ENCODE measurements around the gene AMBRA1. TPM values are rescaled to one million over a fixed set of nuclear protein-coding genes. Genes with fewer than 3 reads are reported as not detected.

Gene AMBRA1
- total RNA-seq, 2 donors from 2014 or later: 28.2 to 30.3 TPM

Other genes starting within 250 kb of the AMBRA1 start
- gene DGKZ, start 246.6 kb downstream of the AMBRA1 start, total RNA-seq: 100 to 1,000 TPM in 1 of 2 donors, 10 to 100 TPM in 1; 78.9 to 100 TPM
- gene MDK, start 212.4 kb downstream of the AMBRA1 start, total RNA-seq: 10 to 100 TPM in 1 of 2 donors, 1 to 10 TPM in 1; 8.5 to 12.9 TPM
- gene CHRM4, start 202.2 kb downstream of the AMBRA1 start, total RNA-seq: 1 to 10 TPM in 1 of 2 donors, under 1 TPM in 1; 0.90 to 6.1 TPM
- gene HARBI1, start 23.2 kb upstream of the AMBRA1 start, total RNA-seq: 1 to 10 TPM; 2.4 to 4.6 TPM
- gene ATG13, start 23.5 kb upstream of the AMBRA1 start, total RNA-seq: 10 to 100 TPM; 59.1 to 62.1 TPM
- gene ARHGAP1, start 106.6 kb upstream of the AMBRA1 start, total RNA-seq: 10 to 100 TPM; 43.5 to 49.6 TPM
- 10 to 100 TPM; 10.5 to 15.1 TPM for gene ZNF408, start 107.0 kb upstream of the AMBRA1 start, total RNA-seq
- not detected for gene F2, start 125.2 kb upstream of the AMBRA1 start, total RNA-seq

All from activated T-helper 17 cell treated with anti-CD3 and anti-CD28 coated beads, Interleukin-2, amount 50 U/mL, for 72 hours (primary cell).